ENCODE results near the gene CSGALNACT2.

The CSGALNACT2 gene

GRCh38 chr10:43197834-43198681 lies 59.8 kb downstream of the CSGALNACT2 start:
- Histone ChIP-seq H3K9me3 (ENCODE audit: insufficient read depth, low read length) (no peaks in the 10 kb centered on the region), H3K4me2 (ENCODE audit: low read depth, low read length, poor library complexity, severe bottlenecking) (no peak overlapping the region), H2AFZ (ENCODE audit: low read depth, low read length, severe bottlenecking) (no peak overlapping the region), H3F3A (ENCODE audit: insufficient read depth) (no peaks in the 10 kb centered on the region), H3K79me2 (ENCODE audit: insufficient read depth, low read length) (no peaks in the 10 kb centered on the region), H3K27ac (ENCODE audit: low read depth, low read length) (no peak overlapping the region), H3K9ac (ENCODE audit: low read length) (no peak overlapping the region), H3K27me3 (ENCODE audit: low read length) (no peaks in the 10 kb centered on the region), H3K4me3 (ENCODE audit: insufficient read depth, low read length, poor library complexity, severe bottlenecking) (no peak overlapping the region), H3K9me2 (replicated peaks; ENCODE audit: insufficient read depth, low read length) (no peaks in the 10 kb centered on the region), H4K20me1 (ENCODE audit: low read depth, low read length) (no peaks in the 10 kb centered on the region), H3K36me3 (ENCODE audit: low read length) (no peaks in the 10 kb centered on the region)
- TF ChIP-seq EZH2phosphoT487 (conservative IDR thresholded peaks at IDR 0.05; ENCODE audit: low read length) (no peak), CTCF (IDR thresholded peaks at IDR 0.05; ENCODE audit: insufficient read depth, low read length, poor library complexity, severe bottlenecking) (no peak)

- Histone ChIP-seq H3K27me3 (ENCODE audit: low read length) (no peaks in the 10 kb centered on the region), H3K79me2 (ENCODE audit: insufficient read depth, low read length) (no peaks in the 10 kb centered on the region), H3K9me2 (replicated peaks; ENCODE audit: insufficient read depth, low read length) (no peaks in the 10 kb centered on the region), H3K9me3 (ENCODE audit: insufficient read depth, low read length) (no peaks in the 10 kb centered on the region), H3K4me2 (ENCODE audit: low read depth, low read length, poor library complexity, severe bottlenecking) (no peak overlapping the region), H3F3A (ENCODE audit: insufficient read depth) (no peaks in the 10 kb centered on the region), H3K9ac (ENCODE audit: low read length) (no peak overlapping the region), H4K20me1 (ENCODE audit: low read depth, low read length) (no peaks in the 10 kb centered on the region), H2AFZ (ENCODE audit: low read depth, low read length, severe bottlenecking) (no peak overlapping the region), H3K36me3 (ENCODE audit: low read length) (no peaks in the 10 kb centered on the region), H3K27ac (ENCODE audit: low read depth, low read length) (no peak overlapping the region), H3K4me3 (ENCODE audit: insufficient read depth, low read length, poor library complexity, severe bottlenecking) (no peak overlapping the region)
- TF ChIP-seq CTCF (IDR thresholded peaks at IDR 0.05; ENCODE audit: insufficient read depth, low read length, poor library complexity, severe bottlenecking) (no peak), EZH2phosphoT487 (conservative IDR thresholded peaks at IDR 0.05; ENCODE audit: low read length) (no peak)
Measured at GRCh38 chr10:43198682-43199005, 60.4 kb downstream of the CSGALNACT2 start.

- no peaks in the 10 kb centered on the region for H3K27me3 ChIP-seq (ENCODE audit: low read length)
- H2AFZ ChIP-seq (ENCODE audit: low read depth, low read length, severe bottlenecking) = no peak overlapping the region
- no peaks in the 10 kb centered on the region for H4K20me1 ChIP-seq (ENCODE audit: low read depth, low read length)
- no peaks in the 10 kb centered on the region for H3F3A ChIP-seq (ENCODE audit: insufficient read depth)
- H3K79me2 ChIP-seq (ENCODE audit: insufficient read depth, low read length) = no peaks in the 10 kb centered on the region
- H3K9me3 ChIP-seq (ENCODE audit: insufficient read depth, low read length) = no peaks in the 10 kb centered on the region
- H3K4me3 ChIP-seq (ENCODE audit: insufficient read depth, low read length, poor library complexity, severe bottlenecking) = no peak overlapping the region
- H3K4me2 ChIP-seq (ENCODE audit: low read depth, low read length, poor library complexity, severe bottlenecking) = no peak overlapping the region
- TF ChIP-seq CTCF (IDR thresholded peaks at IDR 0.05; ENCODE audit: insufficient read depth, low read length, poor library complexity, severe bottlenecking) = no peak
- no peak for TF ChIP-seq EZH2phosphoT487 (conservative IDR thresholded peaks at IDR 0.05; ENCODE audit: low read length)
- H3K9ac ChIP-seq (ENCODE audit: low read length) = no peak overlapping the region
- no peak overlapping the region for H3K27ac ChIP-seq (ENCODE audit: low read depth, low read length)
- no peaks in the 10 kb centered on the region for H3K36me3 ChIP-seq (ENCODE audit: low read length)
- no peaks in the 10 kb centered on the region for H3K9me2 ChIP-seq (replicated peaks; ENCODE audit: insufficient read depth, low read length)
Measured at GRCh38 chr10:43199088-43199683, 60.9 kb downstream of the CSGALNACT2 start.

All from SU-DHL-6 (cell line).